Body of pancreas (tissue), 4 donors: ENCODE data around the gene SMIM44. TPM values are rescaled to one million over a fixed set of nuclear protein-coding genes. Genes with fewer than 3 reads are reported as not detected.
"Not testable (repeated sequence)": the region's sequence is repeated elsewhere in the genome, so short reads cannot be mapped to it uniquely, and the experiment has no call there.

Experiments used
- ATAC-seq: fragments of 150-250 bp; one replicate; pipeline ENCODE4 v1.9.1; 2016
- DNase-seq, 4 donors: peaks; one replicate each; pipeline ENCODE4 v3.0.0-alpha.2; 2019
- H3K27ac ChIP-seq, 4 donors: fragments of 200-600 bp; sonication (generic); 1 replicate in 3 of 4; 2 replicates in 1 of 4; pipeline versions ENCODE4 v1.5.1 to v1.6.1; 2016 to 2019; ENCODE audit warnings: mild to moderate bottlenecking in 1 of 4, mixed read lengths in 1 of 4, moderate library complexity in 1 of 4
- H3K27me3 ChIP-seq, 2 donors: fragments of 200-600 bp; sonication (generic); one replicate each; pipeline ENCODE4 v1.6.0; 2016; ENCODE audit warnings: mild to moderate bottlenecking in 1 of 2
- H3K36me3 ChIP-seq, 2 donors: fragments of 200-600 bp; sonication (generic); replicated peaks in 1 of 2; 2 replicates each; pipeline ENCODE4 v1.5.1; 2016; ENCODE audit warnings: low read depth in 2 of 2; ENCODE audit not compliant: insufficient read depth in 1 of 2
- H3K4me1 ChIP-seq: fragments of 200-600 bp; sonication (generic); one replicate; pipeline ENCODE4 v1.6.0; 2016
- H3K4me3 ChIP-seq, 2 donors: fragments of 200-600 bp; sonication (generic); 1 replicate in 1 of 2; 2 replicates in 1 of 2; pipeline ENCODE4 v1.5.1; 2016 to 2019
- H3K9me3 ChIP-seq, 3 donors: fragments of 200-600 bp; sonication (generic); 1 replicate in 2 of 3; 2 replicates in 1 of 3; pipeline ENCODE4 v1.5.1; 2016
- POLR2A ChIP-seq, 3 donors: fragments of 450-650 bp; IDR thresholded peaks; one replicate each; pipeline ENCODE4 v1.6.1; 2016; ENCODE audit warnings: antibody characterized with exemption in 3 of 3, mild to moderate bottlenecking in 2 of 3
- WGBS, 2 donors: methylation state at CpG; one replicate each; pipeline ENCODE4 v1.1.5; 2017; 5-methylcytosine and 5-hydroxymethylcytosine counted together
- intact Hi-C: fragments of 100-400 bp; cut with DNase I; formaldehyde crosslinking; loops from one replicate; pipeline ENCODE4 v1.15.1; 2023
- total RNA-seq, 2 donors: library from RNA; depleted of rRNA; stranded (reverse); fragments of >200 nt; gene quantifications; one replicate each; pipeline ENCODE4 v1.1.0, GENCODE V29; 2016
- TF ChIP-seq, protein P1 (sequence below), 7 experiments: fragments of 450-650 bp in 4 of 7; fragments of 200-600 bp in 3 of 7; sonication (generic) in 3 of 7; IDR thresholded peaks; one replicate each; pipeline ENCODE4 v1.5.1; 2016 to 2019; ENCODE audit warnings: antibody characterized with exemption in 7 of 7

The SMIM44 gene
- total RNA-seq, 2 donors from 2014 or later, result not detected

DNA sequence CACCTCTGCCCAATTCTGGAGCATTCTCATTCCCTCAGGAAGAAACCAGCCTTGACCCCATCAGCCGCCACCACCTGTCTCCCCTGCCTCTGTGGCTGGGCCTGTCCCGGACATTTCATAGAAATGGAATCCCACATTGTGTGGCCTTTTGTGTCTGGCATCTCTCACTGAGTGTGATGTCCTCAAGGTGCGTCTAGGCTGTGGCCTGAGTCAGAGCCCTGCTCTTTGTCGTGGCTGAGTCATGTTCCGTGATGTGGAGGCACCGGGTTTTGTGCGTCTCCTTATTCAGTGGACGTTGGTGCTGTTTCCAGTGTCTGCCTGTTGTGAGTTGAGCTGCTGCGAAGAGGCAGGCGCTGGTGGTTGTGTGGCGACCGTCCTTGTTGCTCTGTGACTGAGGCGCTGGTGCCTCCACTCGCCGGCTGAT is 26.3 kb upstream of the SMIM44 start:
- 87% methylated on average over 9 to 15 of the region's 15 CpGs for WGBS, 2 donors
- no peak for ATAC-seq
- Histone ChIP-seq H3K27ac (no peak overlapping the region), H3K36me3 (no peaks in the 10 kb centered on the region), H3K4me1 (peaks cover 34% of the 10 kb centered on the region), H3K4me3 (no peak overlapping the region), H3K9me3 (no peaks in the 10 kb centered on the region), H3K27me3 (no peaks in the 10 kb centered on the region)
- TF ChIP-seq, protein P1, sequence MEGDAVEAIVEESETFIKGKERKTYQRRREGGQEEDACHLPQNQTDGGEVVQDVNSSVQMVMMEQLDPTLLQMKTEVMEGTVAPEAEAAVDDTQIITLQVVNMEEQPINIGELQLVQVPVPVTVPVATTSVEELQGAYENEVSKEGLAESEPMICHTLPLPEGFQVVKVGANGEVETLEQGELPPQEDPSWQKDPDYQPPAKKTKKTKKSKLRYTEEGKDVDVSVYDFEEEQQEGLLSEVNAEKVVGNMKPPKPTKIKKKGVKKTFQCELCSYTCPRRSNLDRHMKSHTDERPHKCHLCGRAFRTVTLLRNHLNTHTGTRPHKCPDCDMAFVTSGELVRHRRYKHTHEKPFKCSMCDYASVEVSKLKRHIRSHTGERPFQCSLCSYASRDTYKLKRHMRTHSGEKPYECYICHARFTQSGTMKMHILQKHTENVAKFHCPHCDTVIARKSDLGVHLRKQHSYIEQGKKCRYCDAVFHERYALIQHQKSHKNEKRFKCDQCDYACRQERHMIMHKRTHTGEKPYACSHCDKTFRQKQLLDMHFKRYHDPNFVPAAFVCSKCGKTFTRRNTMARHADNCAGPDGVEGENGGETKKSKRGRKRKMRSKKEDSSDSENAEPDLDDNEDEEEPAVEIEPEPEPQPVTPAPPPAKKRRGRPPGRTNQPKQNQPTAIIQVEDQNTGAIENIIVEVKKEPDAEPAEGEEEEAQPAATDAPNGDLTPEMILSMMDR (IDR thresholded peaks at IDR 0.05), result no peak
- no peak for TF ChIP-seq POLR2A (IDR thresholded peaks at IDR 0.05)
- DNase-seq, result no peak
- intact Hi-C loops, result no loop called here

DNA sequence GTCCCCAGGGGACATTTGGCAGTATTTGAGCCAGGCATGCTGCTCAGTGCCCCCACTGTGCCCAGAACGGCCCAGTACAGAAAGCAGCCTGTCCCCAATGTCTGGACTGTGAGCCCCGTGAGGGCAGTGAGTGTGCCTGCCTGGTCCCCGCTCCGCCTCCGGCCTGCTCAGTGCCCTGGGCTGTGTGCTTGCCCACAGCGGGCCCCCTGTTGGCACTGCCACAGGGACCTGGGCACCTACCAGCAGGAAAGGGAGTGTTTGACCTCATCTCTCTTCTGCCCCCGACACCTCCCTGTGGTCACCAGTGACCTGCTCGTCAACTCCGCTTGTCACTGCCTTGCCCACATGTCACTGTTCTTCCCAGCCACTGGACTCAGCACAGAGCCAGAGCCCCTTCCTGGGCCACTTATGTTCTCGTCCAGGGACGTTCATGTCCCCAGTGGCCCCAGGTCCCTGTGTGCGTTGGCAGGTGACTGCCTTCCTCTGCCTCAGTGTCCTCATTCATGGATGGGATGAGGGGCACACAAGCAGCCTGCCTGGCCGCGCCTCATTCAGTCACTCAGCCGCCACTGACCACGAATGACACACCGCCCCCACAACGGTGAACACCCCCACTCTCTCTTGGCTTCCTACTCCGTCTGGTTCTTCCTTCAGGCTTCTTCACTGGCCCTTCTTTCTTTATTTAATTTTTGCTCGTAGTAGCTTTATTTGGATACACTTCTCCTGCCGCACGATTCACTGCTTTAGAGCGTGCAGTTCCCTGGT is 25.7 kb upstream of the SMIM44 start:
- no peak for ATAC-seq
- H3K27me3 ChIP-seq, result no peaks in the 10 kb centered on the region
- intact Hi-C loops, result no loop called here
- H3K27ac ChIP-seq, result no peak overlapping the region
- H3K9me3 ChIP-seq, result no peaks in the 10 kb centered on the region
- DNase-seq, result no peak
- H3K4me3 ChIP-seq, result no peak overlapping the region
- peaks cover 34% of the 10 kb centered on the region for H3K4me1 ChIP-seq
- H3K36me3 ChIP-seq, result no peaks in the 10 kb centered on the region
- 90 to 92% methylated on average over 20 to 23 of the region's 23 CpGs for WGBS, 2 donors
- TF ChIP-seq, protein P1 (IDR thresholded peaks at IDR 0.05), result no peak
- no peak for TF ChIP-seq POLR2A (IDR thresholded peaks at IDR 0.05)

DNA sequence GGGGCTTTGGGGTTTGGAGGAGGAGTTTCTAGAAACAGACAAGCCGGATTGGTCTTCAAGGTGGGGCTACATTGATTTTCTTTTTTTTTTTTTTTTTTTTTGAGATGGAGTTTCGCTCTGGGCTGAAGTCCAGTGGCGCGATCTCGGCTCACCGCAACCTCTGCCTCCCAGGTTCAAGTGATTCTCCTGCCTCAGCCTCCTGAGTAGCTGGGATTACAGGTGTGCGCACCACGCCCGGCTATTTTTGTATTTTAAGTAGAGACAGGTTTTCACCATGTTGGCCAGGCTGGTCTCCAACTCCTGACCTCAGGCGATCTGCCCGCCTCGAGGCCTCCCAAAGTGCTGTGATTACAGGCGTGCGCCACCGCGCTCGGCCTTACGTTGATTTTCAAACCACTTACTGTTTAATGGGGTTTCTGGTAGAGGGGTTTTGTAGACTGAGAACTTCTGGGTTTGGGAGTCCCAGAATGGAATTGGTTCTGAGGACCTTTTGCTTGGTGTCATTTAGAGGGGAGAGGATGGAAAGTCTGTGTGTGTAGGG is 24.9 kb upstream of the SMIM44 start:
- not testable (repeated sequence) for DNase-seq, H3K4me3 ChIP-seq
- peaks cover 30% of the 10 kb centered on the region for H3K4me1 ChIP-seq

DNA sequence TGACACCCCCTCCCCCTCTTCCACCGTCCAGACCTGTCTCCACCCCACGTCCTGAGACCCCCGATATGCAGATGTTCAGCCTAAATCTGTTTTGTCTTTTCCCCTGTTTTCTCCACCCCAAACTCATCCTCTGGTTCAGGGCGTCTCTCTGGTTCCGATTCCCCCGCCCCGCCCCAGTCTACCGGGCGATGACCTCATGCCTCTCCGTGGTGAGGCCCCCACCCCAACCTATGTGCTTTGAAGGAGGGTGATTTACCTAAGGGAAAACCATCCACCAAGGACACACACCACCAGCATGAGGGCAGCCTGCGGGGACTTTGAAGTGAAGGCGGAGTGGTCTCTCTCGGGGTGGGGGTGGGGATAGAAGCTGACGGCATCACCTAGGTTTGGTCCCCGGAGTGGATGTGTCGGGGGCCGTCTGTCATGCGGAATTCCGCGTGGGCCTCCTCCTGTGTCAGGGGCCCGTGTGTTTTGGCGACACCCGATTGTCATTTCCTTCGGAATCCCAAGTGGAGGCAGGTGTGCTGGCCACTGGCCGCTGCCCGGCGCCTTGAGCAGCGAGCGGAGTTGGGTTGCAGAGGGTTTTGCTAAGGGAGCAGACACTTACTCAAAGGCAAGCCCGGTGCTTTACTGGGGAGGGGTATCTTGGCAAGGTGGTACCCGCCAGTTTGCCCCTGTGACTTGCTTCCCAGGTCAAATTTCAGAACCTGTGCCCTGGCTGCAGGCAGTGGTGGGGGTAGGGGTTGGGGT is 24.3 kb upstream of the SMIM44 start:
- intact Hi-C loops, result no loop called here

More for the DNA sequence above, 24.9 kb upstream of the SMIM44 start:
- H3K27ac ChIP-seq, result peak overlapping the region in 2 of 4 donors; percentile 91
- H3K36me3 ChIP-seq, H3K9me3 ChIP-seq, H3K27me3 ChIP-seq, intact Hi-C loops, ATAC-seq: not testable (repeated sequence)
- WGBS, 2 donors, result 88 to 94% methylated on average over 10 to 16 of the region's 18 CpGs

More for the DNA sequence above, 24.3 kb upstream of the SMIM44 start:
- 19 to 20% methylated on average over 13 to 31 of the region's 31 CpGs for WGBS, 2 donors
- Histone ChIP-seq H3K4me1 (peaks cover 23% of the 10 kb centered on the region), H3K9me3 (no peaks in the 10 kb centered on the region), H3K4me3 (peak overlapping the region; percentile 57 to 81), H3K27ac (peak overlapping the region; percentile 48 to 91 (median 86)), H3K27me3 (no peaks in the 10 kb centered on the region), H3K36me3 (no peaks in the 10 kb centered on the region)
- peak; percentile 41 to 70 (median 58) for DNase-seq
- TF ChIP-seq, protein P1 (IDR thresholded peaks at IDR 0.05), result no peak
- TF ChIP-seq POLR2A (IDR thresholded peaks at IDR 0.05), result no peak
- ATAC-seq, result no peak
